ENCODE measurements around the gene ATG16L2. TPM values are rescaled to one million over a fixed set of nuclear protein-coding genes. Genes with fewer than 3 reads are reported as not detected.
A peak's percentile ranks its signal among the peaks of the same experiment; 100 is the strongest.

ATG16L2 gene
- total RNA-seq, 1 donor from 2014 or later, result 24.5 TPM

- Mint-ChIP-seq H3K4me1 (peaks cover 16% of the 10 kb centered on the region), H3K4me3 (no peak overlapping the region), H3K9me3 (no peaks in the 10 kb centered on the region), H3K36me3 (ENCODE audit: low read depth) (no peaks in the 10 kb centered on the region), H3K27me3 (ENCODE audit: low read depth) (no peaks in the 10 kb centered on the region), H3K27ac (ENCODE audit: unreplicated experiment) (no peak overlapping the region)
- DNase-seq (ENCODE audit: low read depth, low spot score), result no peak
- no peak for TF ChIP-seq CTCF (conservative IDR thresholded peaks at IDR 0.05)
Observed at GRCh38 chr11:72773696-72774095, 40.5 kb upstream of the ATG16L2 start.

GRCh38 chr11:72774499-72774898 is 39.7 kb upstream of the ATG16L2 start:
- H3K27me3 Mint-ChIP-seq (ENCODE audit: low read depth), result no peaks in the 10 kb centered on the region
- H3K9me3 Mint-ChIP-seq, result no peaks in the 10 kb centered on the region
- TF ChIP-seq CTCF (conservative IDR thresholded peaks at IDR 0.05), result no peak
- DNase-seq (ENCODE audit: low read depth, low spot score), result no peak
- H3K27ac Mint-ChIP-seq (ENCODE audit: unreplicated experiment), result no peak overlapping the region
- no peaks in the 10 kb centered on the region for H3K36me3 Mint-ChIP-seq (ENCODE audit: low read depth)
- H3K4me3 Mint-ChIP-seq, result no peak overlapping the region
- H3K4me1 Mint-ChIP-seq, result peaks cover 16% of the 10 kb centered on the region

GRCh38 chr11:72775288-72776110 is 38.7 kb upstream of the ATG16L2 start:
- Mint-ChIP-seq H3K4me3 (no peak overlapping the region), H3K27ac (ENCODE audit: unreplicated experiment) (no peak overlapping the region), H3K36me3 (ENCODE audit: low read depth) (no peaks in the 10 kb centered on the region), H3K27me3 (ENCODE audit: low read depth) (peaks cover 7% of the 10 kb centered on the region), H3K9me3 (no peaks in the 10 kb centered on the region), H3K4me1 (peaks cover 20% of the 10 kb centered on the region)
- DNase-seq (ENCODE audit: low read depth, low spot score), result no peak
- no peak for TF ChIP-seq CTCF (conservative IDR thresholded peaks at IDR 0.05)

- TF ChIP-seq CTCF (conservative IDR thresholded peaks at IDR 0.05), result no peak
- peaks cover 11% of the 10 kb centered on the region for H3K27me3 Mint-ChIP-seq (ENCODE audit: low read depth)
- no peak overlapping the region for H3K4me3 Mint-ChIP-seq
- H3K4me1 Mint-ChIP-seq, result peaks cover 20% of the 10 kb centered on the region
- H3K36me3 Mint-ChIP-seq (ENCODE audit: low read depth), result no peaks in the 10 kb centered on the region
- DNase-seq (ENCODE audit: low read depth, low spot score), result no peak
- H3K27ac Mint-ChIP-seq (ENCODE audit: unreplicated experiment), result no peak overlapping the region
- H3K9me3 Mint-ChIP-seq, result no peaks in the 10 kb centered on the region
Observed at GRCh38 chr11:72776117-72776843, 37.9 kb upstream of the ATG16L2 start.

- H3K4me1 Mint-ChIP-seq, result peaks cover 24% of the 10 kb centered on the region
- no peak overlapping the region for H3K4me3 Mint-ChIP-seq
- H3K27ac Mint-ChIP-seq (ENCODE audit: unreplicated experiment), result peak overlapping the region; percentile 19
- peaks cover 14% of the 10 kb centered on the region for H3K27me3 Mint-ChIP-seq (ENCODE audit: low read depth)
- TF ChIP-seq CTCF (conservative IDR thresholded peaks at IDR 0.05), result no peak
- DNase-seq (ENCODE audit: low read depth, low spot score), result no peak
- H3K9me3 Mint-ChIP-seq, result no peaks in the 10 kb centered on the region
- no peaks in the 10 kb centered on the region for H3K36me3 Mint-ChIP-seq (ENCODE audit: low read depth)
Observed at GRCh38 chr11:72776844-72777754, 37.1 kb upstream of the ATG16L2 start.

Data from neural crest cell (in vitro differentiated cells).